GM19023 (cell line): Measurements from ENCODE around the gene AIF1.

Source experiments
- ATAC-seq: cut with Tn5 transposase; IDR thresholded peaks from one replicate; pipeline ENCODE4 v1.9.1; 2021; ENCODE audit warnings: mild to moderate bottlenecking, moderate library complexity; ENCODE audit not compliant: unreplicated experiment

AIF1 gene

GRCh38 chr6:31620586-31621319 lies 5.7 kb downstream of the AIF1 start, which contains the start of gene PRRC2A:
PRRC2A (plus strand) TSS chr6:31620715; CDS start chr6:31622790, 2,075 bp downstream.
- ATAC-seq = peak; percentile 34

GRCh38 chr6:31621320-31621939 lies 6.4 kb downstream of the AIF1 start:
- ATAC-seq = no peak

- ATAC-seq = no peak
Observed at GRCh38 chr6:31621991-31622390, 7.0 kb downstream of the AIF1 start.

GRCh38 chr6:31622684-31623091 lies 7.7 kb downstream of the AIF1 start:
- ATAC-seq = no peak

- no peak for ATAC-seq
Observed at GRCh38 chr6:31624070-31624469, 9.0 kb downstream of the AIF1 start.

DNA sequence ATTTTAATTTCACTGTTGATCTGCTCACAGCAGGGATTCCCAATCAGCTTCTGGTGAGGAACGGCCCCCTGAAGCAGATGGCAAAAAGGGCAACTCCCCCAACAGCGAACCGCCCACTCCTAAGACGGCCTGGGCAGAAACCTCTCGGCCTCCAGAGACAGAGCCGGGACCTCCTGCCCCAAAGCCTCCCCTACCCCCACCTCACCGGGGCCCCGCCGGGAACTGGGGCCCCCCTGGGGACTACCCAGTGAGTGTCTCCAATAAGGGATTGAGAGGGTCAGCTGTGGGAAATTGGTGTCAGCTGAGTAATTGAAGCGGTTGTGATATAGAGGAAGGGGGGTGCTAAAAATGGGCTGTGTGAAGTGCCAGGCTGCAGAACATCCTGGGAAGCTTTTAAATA lies 11.9 kb downstream of the AIF1 start:
- ATAC-seq = no peak

DNA sequence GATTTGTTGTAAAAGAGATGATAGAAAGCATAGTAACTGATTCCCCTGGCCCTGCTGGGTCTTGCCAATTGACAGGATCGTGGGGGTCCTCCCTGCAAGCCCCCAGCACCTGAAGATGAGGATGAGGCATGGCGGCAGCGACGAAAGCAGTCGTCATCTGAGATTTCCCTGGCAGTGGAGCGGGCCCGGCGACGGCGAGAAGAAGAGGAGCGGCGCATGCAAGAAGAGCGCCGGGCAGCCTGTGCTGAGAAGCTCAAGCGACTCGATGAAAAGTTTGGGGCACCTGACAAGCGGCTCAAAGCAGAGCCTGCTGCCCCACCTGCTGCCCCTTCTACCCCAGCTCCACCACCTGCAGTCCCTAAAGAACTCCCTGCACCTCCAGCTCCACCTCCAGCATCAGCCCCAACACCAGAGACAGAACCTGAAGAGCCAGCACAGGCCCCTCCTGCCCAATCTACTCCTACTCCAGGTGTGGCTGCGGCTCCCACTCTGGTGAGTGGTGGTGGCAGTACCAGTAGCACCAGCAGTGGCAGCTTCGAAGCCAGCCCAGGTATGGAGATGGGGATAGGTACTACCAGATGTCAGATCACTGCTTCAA lies 12.8 kb downstream of the AIF1 start:
- no peak for ATAC-seq

DNA sequence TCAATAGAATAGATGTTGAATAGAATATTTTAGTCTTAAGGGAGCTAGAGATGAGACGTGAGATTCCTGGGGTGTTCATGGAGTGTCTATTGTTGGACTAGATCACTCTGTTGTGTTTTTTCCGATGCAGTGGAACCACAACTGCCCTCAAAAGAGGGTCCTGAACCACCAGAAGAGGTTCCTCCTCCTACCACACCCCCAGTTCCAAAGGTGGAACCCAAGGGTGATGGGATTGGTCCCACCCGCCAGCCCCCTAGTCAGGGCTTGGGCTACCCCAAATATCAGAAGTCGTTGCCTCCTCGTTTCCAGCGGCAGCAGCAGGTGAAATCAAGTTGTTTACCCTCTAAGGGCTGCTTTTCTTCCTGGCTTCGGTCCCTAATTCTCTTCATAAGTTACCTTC lies 14.0 kb downstream of the AIF1 start:
- no peak for ATAC-seq

DNA sequence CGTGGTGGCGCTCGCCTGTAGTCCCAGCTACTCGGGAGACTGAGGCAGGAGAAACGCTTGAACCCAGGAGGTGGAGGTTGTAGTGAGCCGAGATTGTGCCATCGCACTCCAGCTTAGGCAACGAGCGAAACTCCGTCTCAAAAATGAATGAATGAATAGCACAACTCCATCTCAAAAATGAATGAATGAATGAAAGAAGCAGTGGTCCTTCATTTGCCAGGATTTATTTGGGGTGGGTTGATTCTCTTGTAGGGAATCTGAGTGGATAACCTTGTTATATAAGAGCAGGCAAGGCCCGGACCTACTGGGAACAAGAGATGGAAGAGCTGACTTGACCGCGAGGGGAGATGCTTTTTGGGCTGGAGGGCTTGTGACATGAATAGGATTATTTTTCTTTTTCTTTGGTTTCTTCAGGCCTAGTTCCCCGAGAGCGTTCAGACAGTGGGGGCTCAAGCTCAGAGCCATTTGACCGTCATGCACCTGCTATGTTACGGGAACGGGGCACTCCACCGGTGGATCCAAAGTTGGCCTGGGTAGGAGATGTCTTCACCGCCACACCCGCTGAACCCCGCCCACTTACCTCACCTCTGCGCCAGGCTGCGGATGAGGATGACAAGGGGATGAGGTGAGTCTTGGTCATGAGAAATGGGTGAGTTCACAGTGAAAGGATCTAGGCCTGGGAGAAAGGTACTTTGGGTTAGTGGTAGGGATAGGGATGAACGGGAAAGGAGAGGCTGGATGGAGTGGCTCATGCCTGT lies 15.3 kb downstream of the AIF1 start:
- no peak for ATAC-seq

DNA sequence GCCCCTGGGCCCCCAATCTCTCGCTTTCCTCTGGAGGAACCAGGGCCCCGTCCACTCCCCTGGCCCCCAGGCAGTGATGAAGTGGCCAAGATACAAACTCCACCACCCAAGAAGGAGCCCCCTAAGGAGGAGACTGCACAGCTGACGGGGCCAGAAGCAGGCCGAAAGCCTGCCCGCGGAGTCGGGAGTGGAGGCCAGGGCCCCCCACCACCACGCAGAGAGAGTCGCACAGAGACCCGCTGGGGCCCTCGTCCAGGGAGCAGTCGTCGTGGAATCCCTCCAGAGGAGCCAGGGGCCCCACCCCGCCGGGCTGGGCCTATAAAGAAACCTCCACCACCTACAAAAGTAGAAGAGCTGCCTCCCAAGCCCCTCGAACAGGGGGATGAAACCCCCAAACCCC lies 16.2 kb downstream of the AIF1 start:
- ATAC-seq = no peak

- no peak for ATAC-seq
Observed at GRCh38 chr6:31631681-31632278, 16.7 kb downstream of the AIF1 start.

DNA sequence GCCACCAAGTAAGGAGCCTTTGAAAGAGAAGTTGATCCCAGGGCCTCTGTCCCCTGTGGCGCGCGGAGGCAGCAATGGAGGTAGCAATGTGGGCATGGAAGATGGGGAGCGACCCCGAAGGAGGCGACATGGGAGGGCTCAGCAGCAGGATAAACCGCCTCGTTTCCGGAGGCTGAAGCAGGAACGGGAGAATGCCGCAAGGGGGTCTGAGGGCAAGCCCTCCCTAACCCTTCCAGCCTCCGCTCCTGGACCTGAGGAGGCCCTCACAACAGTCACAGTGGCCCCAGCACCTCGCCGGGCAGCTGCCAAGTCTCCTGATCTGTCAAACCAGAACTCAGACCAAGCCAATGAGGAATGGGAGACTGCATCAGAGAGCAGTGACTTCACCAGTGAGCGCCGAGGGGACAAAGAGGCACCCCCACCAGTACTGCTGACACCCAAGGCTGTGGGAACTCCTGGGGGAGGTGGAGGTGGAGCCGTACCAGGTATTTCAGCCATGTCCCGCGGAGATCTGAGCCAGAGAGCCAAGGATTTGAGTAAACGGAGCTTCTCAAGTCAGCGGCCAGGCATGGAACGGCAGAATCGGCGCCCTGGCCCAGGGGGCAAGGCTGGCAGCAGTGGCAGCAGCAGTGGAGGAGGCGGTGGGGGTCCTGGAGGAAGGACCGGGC lies 17.4 kb downstream of the AIF1 start:
- ATAC-seq = no peak

DNA sequence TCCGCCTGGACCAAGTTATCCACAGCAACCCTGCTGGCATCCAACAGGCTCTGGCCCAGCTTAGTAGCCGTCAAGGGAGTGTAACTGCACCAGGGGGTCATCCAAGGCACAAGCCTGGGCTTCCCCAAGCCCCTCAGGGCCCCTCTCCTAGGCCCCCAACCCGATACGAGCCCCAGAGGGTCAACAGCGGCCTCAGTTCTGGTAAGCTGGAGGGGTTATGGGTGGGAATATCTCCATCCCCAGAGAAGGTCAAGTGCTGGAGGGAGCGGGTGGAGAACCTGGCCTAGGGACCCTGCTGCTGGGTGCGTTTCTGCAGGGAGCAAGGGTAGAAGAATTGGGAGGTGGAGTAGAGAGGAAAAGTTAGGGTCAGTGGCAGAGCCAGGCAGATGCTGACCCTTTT lies 18.4 kb downstream of the AIF1 start:
- ATAC-seq = no peak

DNA sequence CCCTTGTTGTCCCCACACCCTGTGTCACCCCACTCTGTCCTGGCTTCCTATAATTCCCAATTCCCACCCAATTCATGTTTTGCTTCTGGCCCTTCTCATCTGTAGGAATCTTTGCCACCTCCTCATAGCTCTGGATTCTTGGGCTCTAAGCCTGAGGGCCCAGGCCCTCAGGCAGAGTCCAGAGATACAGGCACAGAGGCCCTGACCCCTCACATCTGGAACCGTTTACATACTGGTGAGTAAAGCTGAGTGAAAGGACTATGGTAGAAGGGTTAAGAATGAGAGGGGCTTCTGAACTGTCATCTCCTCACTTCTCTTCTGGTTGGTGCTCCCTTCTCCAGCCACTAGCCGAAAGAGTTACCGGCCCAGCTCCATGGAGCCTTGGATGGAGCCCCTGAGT lies 19.1 kb downstream of the AIF1 start:
- ATAC-seq = no peak

DNA sequence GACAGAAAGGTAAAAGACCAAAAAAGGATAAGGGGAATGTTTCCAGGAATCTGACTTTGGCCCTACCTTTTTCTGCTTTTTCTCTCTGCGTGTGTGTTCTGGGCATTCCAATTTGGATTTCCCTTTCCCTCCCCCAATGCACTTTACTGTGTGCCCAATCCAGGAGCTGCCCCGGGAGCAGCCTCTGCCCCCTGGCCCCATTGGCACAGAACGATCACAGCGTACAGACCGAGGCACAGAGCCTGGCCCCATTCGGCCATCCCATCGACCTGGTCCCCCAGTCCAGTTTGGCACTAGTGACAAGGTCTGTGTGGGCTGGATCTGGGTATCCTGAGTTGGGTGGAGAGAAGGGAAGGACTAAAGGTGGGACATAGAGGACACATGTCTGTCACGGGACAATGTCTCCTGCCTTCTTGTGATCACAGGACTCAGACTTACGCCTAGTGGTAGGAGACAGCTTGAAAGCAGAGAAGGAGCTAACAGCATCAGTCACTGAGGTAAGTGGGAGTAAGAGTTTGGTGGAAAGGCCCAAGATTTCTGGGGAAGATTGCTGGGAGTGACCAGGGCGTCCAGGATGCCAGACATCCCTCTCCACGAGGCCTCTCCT lies 20.0 kb downstream of the AIF1 start:
- no peak for ATAC-seq

DNA sequence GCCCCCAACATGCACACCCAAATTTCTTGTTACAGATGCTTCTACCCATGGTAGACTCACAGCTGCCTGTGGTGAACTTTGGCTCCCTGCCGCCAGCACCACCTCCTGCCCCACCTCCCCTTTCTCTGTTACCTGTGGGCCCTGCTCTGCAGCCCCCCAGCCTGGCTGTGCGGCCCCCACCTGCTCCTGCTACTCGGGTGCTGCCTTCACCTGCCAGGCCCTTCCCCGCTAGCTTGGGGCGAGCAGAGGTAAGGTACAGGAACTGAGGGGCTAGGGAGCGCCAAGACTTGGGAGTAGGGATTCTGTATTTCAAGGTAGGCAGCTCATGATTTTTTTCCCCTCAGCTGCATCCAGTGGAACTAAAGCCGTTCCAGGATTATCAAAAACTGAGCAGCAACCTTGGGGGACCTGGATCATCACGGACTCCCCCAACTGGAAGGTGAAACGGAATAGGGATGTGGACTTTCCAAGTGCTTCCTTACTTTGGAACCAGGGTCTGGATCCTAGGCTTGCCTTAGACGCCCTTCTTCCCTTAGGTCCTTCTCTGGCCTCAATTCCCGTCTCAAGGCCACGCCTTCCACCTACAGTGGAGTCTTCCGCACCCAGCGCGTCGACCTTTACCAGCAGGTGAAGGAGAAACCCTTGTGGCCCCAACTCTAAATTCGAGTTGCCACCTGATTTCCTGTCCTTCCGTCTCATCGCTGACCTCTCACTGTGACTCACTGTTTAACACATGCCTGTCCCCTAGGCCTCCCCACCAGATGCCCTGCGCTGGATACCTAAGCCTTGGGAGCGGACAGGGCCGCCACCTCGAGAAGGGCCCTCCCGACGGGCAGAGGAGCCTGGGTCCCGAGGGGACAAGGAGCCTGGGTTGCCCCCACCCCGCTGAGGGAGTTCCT lies 21.9 kb downstream of the AIF1 start:
- ATAC-seq = no peak

- ATAC-seq = no peak
Observed at GRCh38 chr6:31639043-31639442, 24.0 kb downstream of the AIF1 start.

DNA sequence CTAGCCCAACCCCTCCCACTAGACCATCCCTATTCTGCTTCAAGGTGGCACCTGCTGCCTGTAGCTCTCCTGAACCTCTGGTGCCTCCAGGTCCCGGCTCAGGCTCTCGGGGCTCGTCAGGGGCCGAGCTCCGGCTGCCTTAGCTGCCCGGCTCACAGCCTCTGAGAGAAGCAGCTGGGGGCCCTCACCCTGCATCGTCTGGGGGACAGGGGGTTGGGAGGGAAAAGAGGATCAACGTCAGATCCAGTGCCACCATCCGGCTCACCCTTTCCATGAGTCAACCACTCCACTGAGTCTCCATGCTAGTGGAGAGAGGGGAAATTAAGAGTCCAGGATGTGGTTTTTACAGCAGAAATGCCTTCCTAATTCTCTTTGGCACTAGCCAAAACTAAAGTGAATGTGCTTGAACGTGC lies 24.4 kb downstream of the AIF1 start:
- ATAC-seq = no peak

DNA sequence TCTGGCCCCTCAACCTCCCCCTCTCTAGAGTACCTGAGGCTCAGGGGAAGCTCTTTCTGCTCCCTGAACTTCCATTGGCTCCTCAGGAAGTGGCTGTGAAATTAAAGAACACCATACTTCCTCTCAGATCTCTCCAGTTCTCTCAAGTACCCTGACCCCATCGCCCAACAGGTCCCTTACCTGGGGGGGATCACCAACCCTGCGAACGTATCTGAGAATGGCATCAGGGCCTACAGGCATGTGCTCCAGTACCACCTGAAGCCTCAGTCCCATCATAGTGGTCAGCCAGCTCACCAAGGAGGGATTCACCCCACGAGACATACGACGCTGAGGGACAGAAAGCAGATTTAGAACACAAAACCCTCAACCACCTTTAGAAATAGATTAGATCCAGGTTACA lies 25.6 kb downstream of the AIF1 start:
- ATAC-seq = no peak
